Glomerular visceral epithelial cell (primary cell): ENCODE measurements around the gene MYO10.
"Not testable (repeated sequence)": the region's sequence is repeated elsewhere in the genome, so short reads cannot be mapped to it uniquely, and the experiment has no call there.

ENCODE experiments used
- DNase-seq: peaks from one replicate; pipeline ENCODE4 v3.0.0-alpha.2; 2016; ENCODE audit errors: extremely low spot score

The MYO10 gene

DNA sequence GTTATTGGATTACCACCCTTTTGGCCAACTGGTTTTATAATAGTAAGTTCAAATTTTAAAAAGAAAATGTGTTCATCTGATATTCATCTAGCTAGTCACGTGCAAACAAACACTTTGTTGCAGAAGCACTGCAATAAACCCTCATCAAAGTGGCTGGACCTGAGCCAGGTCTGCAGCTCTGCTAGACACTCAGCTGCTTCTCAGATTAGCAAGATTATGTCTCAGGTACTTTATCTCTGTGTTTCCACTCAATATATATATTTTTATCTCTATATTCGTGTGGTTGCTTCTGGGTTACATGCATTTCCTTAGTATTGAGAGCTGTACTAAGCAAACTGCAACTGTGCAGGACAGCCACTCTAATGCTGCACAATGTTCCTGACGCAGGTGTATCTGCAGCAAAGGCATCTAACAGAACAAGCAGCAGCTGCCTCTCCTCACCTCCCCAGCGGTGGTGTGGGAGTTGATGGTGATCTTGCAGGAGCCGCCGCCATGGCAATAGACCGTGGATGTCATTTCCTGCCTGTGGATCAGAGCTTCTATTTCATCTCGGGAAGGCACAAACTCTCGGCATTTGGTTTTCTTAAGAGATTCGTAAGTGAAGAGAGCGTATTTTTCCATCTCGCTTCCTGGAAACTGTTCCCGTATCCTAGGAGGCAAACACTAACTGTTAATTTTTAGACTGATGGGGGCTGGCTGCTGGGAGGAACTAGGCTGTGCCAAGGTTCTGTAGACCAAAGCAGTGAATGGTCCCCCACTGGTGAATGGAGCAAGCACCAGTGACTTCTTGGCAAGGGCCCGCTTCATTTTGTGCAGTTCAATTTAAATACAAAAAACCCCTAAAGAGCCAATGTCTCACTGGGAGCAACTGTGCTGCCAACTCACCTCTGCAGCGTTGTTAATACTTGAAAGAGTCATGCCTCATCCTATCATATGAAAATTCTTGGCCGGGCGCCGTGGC, 262.6 kb downstream of the MYO10 start:
- DNase-seq = no peak

- no peak for DNase-seq
Measured at GRCh38 chr5:16671208-16671607, 264.9 kb downstream of the MYO10 start.

GRCh38 chr5:16669776-16670175, 266.3 kb downstream of the MYO10 start:
- no peak for DNase-seq

DNA sequence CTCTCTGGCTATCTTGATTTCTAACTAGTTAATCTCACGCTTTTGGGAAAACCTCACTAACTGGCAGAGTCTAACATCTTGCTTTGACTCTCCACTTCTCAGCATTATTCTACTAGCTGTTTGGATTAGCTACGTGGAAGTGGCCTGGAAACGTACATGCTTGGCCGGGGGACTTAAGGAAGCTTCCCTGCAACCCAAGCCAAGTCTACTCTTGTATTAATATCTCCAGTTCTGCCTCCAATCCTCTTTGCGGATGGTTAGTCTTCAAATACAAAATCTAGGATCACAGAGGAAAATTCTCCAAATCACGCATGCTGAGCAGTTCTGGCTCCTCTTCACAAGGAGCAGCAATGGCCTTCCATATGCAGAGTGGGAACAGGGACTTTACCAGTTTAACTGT, 267.5 kb downstream of the MYO10 start:
- no peak for DNase-seq

DNA sequence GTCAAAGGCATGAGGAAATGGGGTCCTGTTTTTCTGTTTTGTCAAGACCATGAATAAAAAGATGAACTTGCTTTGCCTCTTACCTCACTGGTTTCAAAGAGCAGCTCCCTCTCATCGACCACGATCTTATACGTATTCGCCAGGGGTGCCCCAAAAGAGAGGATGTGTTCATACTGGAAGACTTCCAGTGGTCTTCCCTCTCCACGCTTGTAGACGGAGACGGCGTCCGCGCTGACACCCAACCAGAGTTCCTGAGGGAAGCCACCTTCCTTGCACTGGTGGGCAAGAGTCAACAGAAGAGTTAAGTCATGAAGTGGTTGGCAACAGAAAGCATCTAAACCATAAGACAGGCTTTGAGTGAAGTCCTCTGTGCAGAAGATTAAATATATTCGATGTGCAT, 267.9 kb downstream of the MYO10 start:
- DNase-seq = no peak

DNA sequence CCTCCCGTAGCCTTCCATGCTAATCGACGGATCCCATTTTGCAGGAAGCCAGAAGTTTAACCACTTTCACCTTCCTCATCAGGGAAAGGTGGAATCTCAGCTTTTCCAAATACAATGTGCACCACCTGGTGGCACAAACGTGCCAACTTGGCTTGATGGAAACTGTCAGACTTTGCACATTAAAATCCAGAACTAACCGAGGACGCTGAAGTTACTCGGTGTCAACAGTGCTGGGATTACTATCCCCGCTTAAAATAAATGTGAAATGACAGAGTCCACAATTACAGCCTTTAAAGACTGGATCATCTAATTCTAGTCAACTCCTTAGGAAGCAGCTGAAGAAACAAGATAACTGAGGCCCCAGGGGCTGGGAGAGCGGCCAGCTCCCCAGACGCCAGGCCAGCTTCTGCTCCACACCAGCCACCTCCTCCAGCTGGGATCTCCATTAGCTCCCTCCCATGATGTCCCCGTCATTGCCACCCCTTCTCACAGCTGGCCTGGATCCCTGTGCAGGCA, 269.1 kb downstream of the MYO10 start:
- peak; percentile 42 for DNase-seq

DNA sequence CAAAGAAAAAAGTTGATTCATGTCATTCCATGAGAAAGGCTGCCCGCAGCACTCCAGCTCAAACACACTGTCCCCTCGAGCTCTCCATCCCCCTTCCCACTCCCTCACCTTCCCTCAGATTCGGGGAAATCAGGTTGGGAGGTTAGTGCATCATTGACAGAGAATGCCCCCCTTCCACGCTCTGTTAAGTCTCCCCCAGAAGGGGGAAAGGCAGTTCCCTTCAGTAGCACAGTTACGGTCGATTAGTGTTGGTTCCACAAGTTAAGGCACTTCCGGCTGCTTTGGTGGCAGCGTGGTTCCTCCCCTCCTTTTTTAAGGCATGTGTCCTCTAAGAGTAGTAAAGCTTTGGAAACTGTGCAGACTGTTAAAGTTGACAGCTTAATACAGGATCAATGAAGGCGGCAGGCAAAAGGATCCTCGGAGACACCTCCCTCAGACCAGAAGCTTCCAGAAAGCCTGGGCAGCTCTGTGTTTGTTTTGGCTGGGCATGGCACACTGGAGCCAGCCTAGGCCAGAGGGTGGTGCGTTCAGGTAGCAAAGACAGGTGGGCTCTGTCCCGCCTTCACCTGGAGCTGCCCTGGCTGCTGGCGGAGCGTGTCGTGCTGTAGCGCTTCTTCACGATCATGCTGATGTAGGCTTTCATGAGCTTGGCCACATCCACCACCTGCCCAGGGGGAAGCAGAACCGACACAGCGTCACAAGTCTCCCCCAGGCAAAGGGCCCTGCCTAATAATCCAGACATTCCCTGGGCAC, 269.8 kb downstream of the MYO10 start:
- peak; percentile 29 for DNase-seq

- no peak for DNase-seq
Measured at GRCh38 chr5:16665601-16666000, 270.5 kb downstream of the MYO10 start.

DNA sequence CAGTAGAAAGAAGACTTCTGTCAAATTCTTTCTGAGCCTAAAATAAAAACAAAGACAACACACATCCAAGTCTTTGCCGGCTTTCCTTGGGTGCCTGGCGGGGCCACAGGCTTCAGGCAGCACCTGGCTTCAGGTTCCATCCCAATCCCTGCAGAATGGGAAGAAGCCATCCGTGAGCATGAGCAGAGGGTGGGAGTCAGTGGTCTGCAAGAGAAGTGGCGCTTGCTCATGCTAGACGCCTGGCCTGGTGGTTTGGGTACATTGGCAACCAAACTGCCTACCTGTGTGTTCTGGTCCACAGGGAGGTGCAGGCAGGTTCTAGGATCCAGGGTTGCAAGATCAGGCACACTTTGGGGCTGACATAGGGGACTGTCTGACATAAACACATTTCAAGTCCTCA, 271.7 kb downstream of the MYO10 start:
- no peak for DNase-seq

- no peak for DNase-seq
Measured at GRCh38 chr5:16663840-16664239, 272.2 kb downstream of the MYO10 start.

DNA sequence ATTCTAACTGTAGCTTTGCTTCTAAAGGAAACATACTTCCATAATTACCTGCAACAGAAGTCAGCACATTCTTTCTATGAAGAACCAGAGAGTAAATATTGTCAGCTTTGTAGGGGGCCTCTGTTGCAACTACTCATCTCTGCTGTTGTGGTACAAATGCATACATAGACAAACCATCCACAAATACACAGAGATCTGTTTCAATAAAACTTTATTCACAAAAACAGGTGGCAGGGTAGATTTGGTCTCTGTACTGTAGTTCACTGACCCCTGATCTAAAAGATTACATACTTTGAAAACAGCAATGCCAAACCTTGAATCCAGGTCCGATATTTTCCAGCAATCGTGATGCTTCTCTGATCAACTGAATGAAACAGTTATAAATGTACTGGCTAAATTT, 274.4 kb downstream of the MYO10 start:
- DNase-seq = no peak

- DNase-seq = no peak
Measured at GRCh38 chr5:16660982-16661381, 275.1 kb downstream of the MYO10 start.

DNA sequence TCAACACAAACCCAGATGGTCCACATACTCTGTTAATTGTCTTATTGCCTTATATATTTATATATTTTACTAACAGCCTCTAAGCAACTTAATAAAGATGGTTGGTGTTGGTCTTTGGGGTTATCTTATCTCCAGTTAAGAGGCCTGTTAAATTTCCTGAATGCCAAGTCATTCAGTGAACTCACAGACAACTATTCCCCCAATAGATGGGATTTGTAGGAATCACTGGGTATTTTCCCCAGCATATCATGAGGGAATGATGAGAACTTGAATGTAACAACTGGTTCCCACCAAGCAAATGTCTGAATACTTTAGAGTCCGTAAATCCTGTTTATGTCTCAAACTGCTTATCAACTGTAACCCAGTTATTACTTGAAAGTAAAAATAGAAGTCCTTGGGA, 276.6 kb downstream of the MYO10 start:
- DNase-seq = no peak

GRCh38 chr5:16656561-16657191, 279.4 kb downstream of the MYO10 start:
- no peak for DNase-seq

DNA sequence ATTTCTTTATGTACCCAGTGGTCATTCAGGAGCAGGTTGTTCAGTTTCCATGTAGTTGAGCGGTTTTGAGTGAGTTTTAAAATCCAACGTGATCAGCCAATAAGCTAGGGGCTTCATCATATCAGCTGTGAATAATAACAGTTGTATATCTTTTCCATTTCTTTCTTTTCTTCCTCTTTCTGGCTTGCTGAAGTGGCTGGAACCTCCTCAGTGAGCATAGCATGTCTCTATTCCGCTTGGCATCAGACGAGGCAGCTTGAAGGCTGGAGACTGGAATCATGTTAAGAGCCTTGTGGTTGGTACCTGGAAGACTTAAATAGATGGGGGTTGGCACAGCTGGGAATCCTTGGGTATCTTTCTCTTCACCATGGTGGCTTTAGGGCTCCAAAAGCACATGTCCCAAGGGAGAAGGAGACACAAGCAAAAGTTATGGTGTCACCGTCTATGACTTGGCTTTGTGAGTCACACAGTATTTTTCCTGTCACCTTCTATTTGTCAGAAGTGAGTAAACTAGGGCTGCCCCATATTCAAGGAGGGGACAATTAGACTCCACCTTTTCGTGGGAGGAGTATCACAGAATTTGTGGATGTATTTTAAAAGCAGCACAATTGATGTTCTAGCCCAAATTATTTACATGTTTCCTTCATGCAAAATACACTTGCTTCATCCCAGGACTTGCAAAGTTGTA, 281.3 kb downstream of the MYO10 start:
- no peak for DNase-seq

GRCh38 chr5:16648739-16649138, 287.3 kb downstream of the MYO10 start:
- DNase-seq = not testable (repeated sequence)

DNA sequence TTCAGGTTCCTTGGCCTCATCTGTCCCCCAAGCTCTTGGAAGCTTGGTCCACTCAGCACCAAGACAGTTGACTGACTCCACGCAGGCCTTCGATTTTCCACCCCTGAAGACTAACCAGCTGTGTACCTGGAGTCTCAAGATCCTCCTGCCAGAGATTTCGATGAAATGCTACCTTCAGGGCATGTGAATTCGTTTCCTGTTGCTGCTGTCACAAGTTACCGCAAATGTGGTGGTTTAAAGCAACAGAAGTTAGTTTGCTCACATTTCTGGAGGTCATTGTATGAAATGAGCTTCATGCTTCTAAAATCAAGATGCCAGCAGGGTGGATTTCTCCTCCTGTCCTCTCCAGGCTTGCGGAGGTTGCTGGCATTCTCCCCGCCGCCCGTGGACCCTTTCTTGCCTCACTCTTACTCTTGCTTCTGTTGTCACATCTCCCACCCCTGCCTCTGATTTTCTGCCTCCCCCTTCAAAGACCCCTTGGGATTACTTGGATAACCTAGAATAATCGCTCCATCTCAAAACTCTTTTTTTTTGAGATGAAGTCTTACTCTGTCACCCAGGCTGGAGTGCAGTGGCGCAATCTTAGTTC, 291.7 kb downstream of the MYO10 start:
- DNase-seq = no peak

GRCh38 chr5:16642867-16643266, 293.2 kb downstream of the MYO10 start:
- no peak for DNase-seq

DNA sequence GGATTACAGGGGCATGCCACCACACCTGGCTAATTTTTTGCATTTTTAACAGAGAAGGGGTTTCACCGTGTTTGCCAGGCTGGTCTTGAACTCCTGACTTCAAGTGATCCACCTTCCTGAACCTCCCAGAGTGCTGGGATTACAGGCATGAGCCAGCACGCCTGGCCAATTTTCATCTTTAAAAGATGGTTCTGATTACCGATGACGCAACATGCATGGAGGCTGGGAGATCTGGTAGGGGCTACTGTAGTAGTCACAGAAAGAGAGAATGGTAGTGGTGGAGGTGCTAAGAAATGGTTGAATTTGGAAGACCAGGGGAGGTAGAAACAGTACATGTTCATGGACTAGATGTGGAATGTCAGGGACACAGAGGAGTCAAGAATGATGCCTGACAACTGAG, 296.9 kb downstream of the MYO10 start:
- no peak for DNase-seq

GRCh38 chr5:16628376-16628775, 307.7 kb downstream of the MYO10 start:
- DNase-seq = no peak

DNA sequence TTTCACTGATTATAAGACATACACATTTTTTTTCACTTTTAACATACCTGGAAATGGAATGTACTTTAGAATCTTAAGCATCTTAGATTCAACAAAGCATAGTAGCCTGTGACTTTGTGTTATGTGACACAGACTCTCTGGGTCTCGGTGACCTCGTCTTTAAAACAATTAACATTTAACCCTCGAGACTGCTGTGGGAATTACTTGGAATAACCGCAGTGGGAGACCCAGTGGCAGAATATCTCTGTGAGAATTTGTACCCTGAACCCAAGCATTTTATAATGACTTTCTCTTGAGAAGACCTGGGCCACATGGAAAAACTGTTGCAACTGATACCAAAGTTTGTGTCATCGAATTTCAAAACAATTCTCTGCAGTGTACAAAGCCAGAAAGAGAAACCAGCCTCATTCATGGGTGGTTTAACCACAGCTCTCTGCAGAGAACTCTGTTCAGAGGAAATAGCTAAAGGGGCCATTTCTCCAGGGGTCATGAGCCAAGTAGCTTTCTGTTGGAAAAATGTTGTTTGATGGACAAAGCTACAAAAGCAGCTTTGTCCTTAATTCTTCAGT, 309.3 kb downstream of the MYO10 start:
- DNase-seq = no peak
